IMR-90 (cell line): ENCODE results near the gene KLHL3. TPM values are rescaled to one million over a fixed set of nuclear protein-coding genes. Genes with fewer than 3 reads are reported as not detected.

Source experiments
- ATAC-seq: fragments of 200-7000 bp; cut with Tn5 transposase; 2 replicates; pipeline ENCODE4 v1.9.1; 2020; ENCODE audit warnings: low read depth, mild to moderate bottlenecking, moderate library complexity
- BruUV-seq: library from RNA; stranded (reverse); fragments of 400-500 nt; replicated peaks from 2 replicates; lab custom pipeline; 2021; lab: Mats Ljungman, UMichigan
- CTCF ChIA-PET: fragments of 300-600 bp; formaldehyde crosslinking; extraction: SDS; loops from one replicate; lab custom pipeline; 2021; ENCODE audit warnings: antibody characterized with exemption; lab: Yijun Ruan, JAX
- POLR2A ChIA-PET: fragments of 300-600 bp; sonication (Branson Sonifier 250); formaldehyde crosslinking; loops from one replicate; lab custom pipeline; 2022; ENCODE audit warnings: antibody characterized with exemption; ENCODE audit not compliant: unreplicated experiment; lab: Charles Lee
- DNase-seq: peaks from one replicate; pipeline ENCODE4 v3.0.0; 2013
- H2AFZ ChIP-seq: replicated peaks from 2 replicates; pipeline ENCODE3; 2013; ENCODE audit warnings: low read length, mild to moderate bottlenecking; ENCODE audit not compliant: poor library complexity
- H2AK5ac ChIP-seq: 2 replicates; pipeline ENCODE4 v1.6.1; 2013; ENCODE audit warnings: low read depth, low read length, inconsistent platforms
- H2AK9ac ChIP-seq: replicated peaks from 2 replicates; pipeline ENCODE3; 2013; ENCODE audit warnings: mild to moderate bottlenecking, low read depth, low read length, moderate library complexity; ENCODE audit not compliant: poor library complexity
- H2BK120ac ChIP-seq: 2 replicates; pipeline ENCODE4 v1.6.1; 2013; ENCODE audit warnings: low read depth, low read length, inconsistent platforms
- H2BK15ac ChIP-seq: 3 replicates; pipeline ENCODE4 v1.6.1; 2013; ENCODE audit warnings: low read depth, low read length, inconsistent platforms
- H2BK20ac ChIP-seq: 2 replicates; pipeline ENCODE4 v1.6.1; 2013; ENCODE audit warnings: low read depth, mild to moderate bottlenecking, inconsistent platforms, low read length, moderate library complexity
- H2BK5ac ChIP-seq: 2 replicates; pipeline ENCODE4 v1.6.1; 2013; ENCODE audit warnings: mild to moderate bottlenecking, low read depth, low read length, inconsistent platforms; ENCODE audit not compliant: poor library complexity, severe bottlenecking
- H3K14ac ChIP-seq: replicated peaks from 2 replicates; pipeline ENCODE4 v1.6.1; 2013; ENCODE audit warnings: low read depth, low read length, inconsistent platforms
- H3K18ac ChIP-seq: 2 replicates; pipeline ENCODE4 v1.6.1; 2013; ENCODE audit warnings: low read depth, low read length, control low read depth
- H3K23ac ChIP-seq: 2 replicates; pipeline ENCODE4 v1.6.1; 2013; ENCODE audit warnings: low read depth, low read length, inconsistent platforms
- H3K27ac ChIP-seq: 2 replicates; pipeline ENCODE4 v1.5.1; 2013; ENCODE audit warnings: mild to moderate bottlenecking, control low read depth, low read length; ENCODE audit not compliant: insufficient read depth
- H3K27me3 ChIP-seq: 2 replicates; pipeline ENCODE4 v1.6.1; 2013; ENCODE audit warnings: low read length; ENCODE audit not compliant: control insufficient read depth, insufficient read depth
- H3K36me3 ChIP-seq: 2 replicates; pipeline ENCODE4 v1.6.1; 2013; ENCODE audit warnings: low read length, mixed read lengths; ENCODE audit not compliant: control insufficient read depth, insufficient read depth
- H3K4ac ChIP-seq: 2 replicates; pipeline ENCODE4 v1.6.1; 2013; ENCODE audit warnings: low read depth, low read length, inconsistent platforms
- H3K4me1 ChIP-seq: 2 replicates; pipeline ENCODE4 v1.6.1; 2013; ENCODE audit warnings: low read length, mixed read lengths; ENCODE audit not compliant: control insufficient read depth, insufficient read depth
- H3K4me2 ChIP-seq: 2 replicates; pipeline ENCODE4 v1.6.1; 2013; ENCODE audit warnings: low read depth, mild to moderate bottlenecking, control low read depth, low read length, moderate library complexity
- H3K4me3 ChIP-seq: 2 replicates; pipeline ENCODE4 v1.5.1; 2013; ENCODE audit warnings: low read depth, mild to moderate bottlenecking, control low read depth, low read length, moderate library complexity; ENCODE audit not compliant: insufficient read depth
- H3K56ac ChIP-seq: 2 replicates; pipeline ENCODE4 v1.6.1; 2013; ENCODE audit warnings: low read length, inconsistent platforms; ENCODE audit not compliant: insufficient read depth; ENCODE audit errors: extremely low read depth
- H3K79me1 ChIP-seq, 2 experiments: 2 replicates each; pipeline ENCODE4 v1.6.1; 2013; ENCODE audit warnings: low read length in 2 of 2, inconsistent platforms in 1 of 2, low read depth in 1 of 2
- H3K9ac ChIP-seq: 2 replicates; pipeline ENCODE4 v1.6.1; 2013; ENCODE audit warnings: low read depth, low read length, control low read depth
- H3K9me1 ChIP-seq: 2 replicates; pipeline ENCODE4 v1.6.1; 2013; ENCODE audit warnings: low read length, inconsistent platforms; ENCODE audit not compliant: insufficient read depth
- H3K9me3 ChIP-seq: 2 replicates; pipeline ENCODE4 v1.6.1; 2013; ENCODE audit warnings: low read length; ENCODE audit not compliant: control insufficient read depth, insufficient read depth
- H4K20me1 ChIP-seq: 2 replicates; pipeline ENCODE4 v1.6.1; 2013; ENCODE audit warnings: low read length, inconsistent platforms; ENCODE audit not compliant: insufficient read depth
- H4K5ac ChIP-seq: 2 replicates; pipeline ENCODE4 v1.6.1; 2013; ENCODE audit warnings: mild to moderate bottlenecking, low read depth, low read length, control low read depth
- H4K8ac ChIP-seq, 2 experiments: 2 replicates each; pipeline ENCODE4 v1.6.1; 2013; ENCODE audit warnings: low read depth in 2 of 2, low read length in 2 of 2, control low read depth in 1 of 2, inconsistent platforms in 1 of 2
- H4K91ac ChIP-seq: 2 replicates; pipeline ENCODE4 v1.6.1; 2013; ENCODE audit warnings: low read depth, low read length, inconsistent platforms; ENCODE audit not compliant: insufficient read depth
- BHLHE40 ChIP-seq: fragments of 150-350 bp; IDR thresholded peaks from 2 replicates; pipeline ENCODE4 v1.6.1; 2016; ENCODE audit warnings: mild to moderate bottlenecking, low read depth, low read length
- CEBPB ChIP-seq: IDR thresholded peaks from 2 replicates; pipeline ENCODE4 v1.6.1; 2012; ENCODE audit warnings: low read depth, low read length, improper control_type of control experiment
- FOS ChIP-seq: fragments of 150-350 bp; IDR thresholded peaks from 2 replicates; pipeline ENCODE4 v1.6.1; 2016; ENCODE audit warnings: low read depth, low read length
- MAFK ChIP-seq: IDR thresholded peaks from 2 replicates; pipeline ENCODE4 v1.6.1; 2012; ENCODE audit warnings: low read depth, low read length, improper control_type of control experiment
- MAZ ChIP-seq: IDR thresholded peaks from 2 replicates; pipeline ENCODE4 v1.6.1; 2012; ENCODE audit warnings: low read depth, mild to moderate bottlenecking, low read length, improper control_type of control experiment, moderate library complexity, borderline replicate concordance
- MXI1 ChIP-seq: IDR thresholded peaks from 2 replicates; pipeline ENCODE4 v1.6.1; 2012; ENCODE audit warnings: low read depth, mild to moderate bottlenecking, low read length, moderate library complexity, borderline replicate concordance
- NFE2L2 ChIP-seq: fragments of 150-350 bp; IDR thresholded peaks from 2 replicates; pipeline ENCODE4 v1.6.1; 2016; ENCODE audit warnings: low read depth, mild to moderate bottlenecking, low read length
- POLR2A ChIP-seq: IDR thresholded peaks from 2 replicates; pipeline ENCODE4 v1.6.1; 2012; ENCODE audit warnings: mild to moderate bottlenecking, low read depth, low read length
- RFX5 ChIP-seq: IDR thresholded peaks from 2 replicates; pipeline ENCODE4 v1.8.0; 2012; ENCODE audit warnings: low read depth, mild to moderate bottlenecking, low read length, moderate library complexity
- SMC3 ChIP-seq: fragments of 150-350 bp; IDR thresholded peaks from 2 replicates; pipeline ENCODE4 v1.6.1; 2016; ENCODE audit warnings: low read depth, mild to moderate bottlenecking, antibody characterized with exemption, low read length, moderate library complexity
- WGBS, 2 experiments: methylation state at CpG; one replicate each; pipeline versions ENCODE4 v1.1.5 to v1.1.7; 2013; ENCODE audit warnings: missing lambda C conversion rate in 2 of 2; ENCODE audit not compliant: insufficient read length in 1 of 2; ENCODE audit errors: extremely low coverage in 2 of 2; 5-methylcytosine and 5-hydroxymethylcytosine counted together
- dilution Hi-C: fragments of 300-500 bp; cut with HindIII; formaldehyde crosslinking; loops from one replicate; pipeline ENCODE4 v1.14.3; 2018; ENCODE audit warnings: low sequenced_read_pairs; ENCODE audit not compliant: unreplicated experiment
- in situ Hi-C: fragments of 300-500 bp; cut with MboI; formaldehyde crosslinking; loops from 3 replicates; pipeline ENCODE4 v1.14.3; 2019; ENCODE audit warnings: low sequenced_read_pairs, inconsistent platforms, mixed read lengths
- intact Hi-C: fragments of 100-400 bp; cut with micrococcal nuclease; formaldehyde crosslinking; loops from 2 replicates; pipeline ENCODE4 v1.10.0; 2022
- polyA plus RNA-seq, 3 experiments: library from polyadenylated mRNA; depleted of rRNA; stranded (reverse); fragments of >200 nt; gene quantifications; 2 replicates each; pipeline ENCODE4 v1.2.3, GENCODE V29; 2012; ENCODE audit warnings: low replicate concordance in 1 of 3
- total RNA-seq: library from RNA; depleted of rRNA; stranded (reverse); fragments of >200 nt; gene quantifications from 2 replicates; pipeline ENCODE4 v1.2.3, GENCODE V29; 2012
- TF ChIP-seq, protein P1 (sequence below): fragments of 150-350 bp; IDR thresholded peaks from 2 replicates; pipeline ENCODE4 v1.6.1; 2016; ENCODE audit warnings: low read depth, mild to moderate bottlenecking, low read length, moderate library complexity, borderline replicate concordance
- TF ChIP-seq, protein P2 (sequence below): fragments of 150-350 bp; IDR thresholded peaks from 2 replicates; pipeline ENCODE4 v1.6.1; 2017; ENCODE audit warnings: mild to moderate bottlenecking, antibody characterized with exemption, low read length, low read depth
- TF ChIP-seq, protein P3 (sequence below): conservative IDR thresholded peaks from 2 replicates; pipeline ENCODE4 v1.5.1; 2012; ENCODE audit warnings: mild to moderate bottlenecking, low read depth, low read length, improper control_type of control experiment

Gene KLHL3
- total and polyA plus RNA-seq, 2 of the 4 experiments (the other 2 are of a cell fraction) = 2.3 to 4.1 TPM

DNA sequence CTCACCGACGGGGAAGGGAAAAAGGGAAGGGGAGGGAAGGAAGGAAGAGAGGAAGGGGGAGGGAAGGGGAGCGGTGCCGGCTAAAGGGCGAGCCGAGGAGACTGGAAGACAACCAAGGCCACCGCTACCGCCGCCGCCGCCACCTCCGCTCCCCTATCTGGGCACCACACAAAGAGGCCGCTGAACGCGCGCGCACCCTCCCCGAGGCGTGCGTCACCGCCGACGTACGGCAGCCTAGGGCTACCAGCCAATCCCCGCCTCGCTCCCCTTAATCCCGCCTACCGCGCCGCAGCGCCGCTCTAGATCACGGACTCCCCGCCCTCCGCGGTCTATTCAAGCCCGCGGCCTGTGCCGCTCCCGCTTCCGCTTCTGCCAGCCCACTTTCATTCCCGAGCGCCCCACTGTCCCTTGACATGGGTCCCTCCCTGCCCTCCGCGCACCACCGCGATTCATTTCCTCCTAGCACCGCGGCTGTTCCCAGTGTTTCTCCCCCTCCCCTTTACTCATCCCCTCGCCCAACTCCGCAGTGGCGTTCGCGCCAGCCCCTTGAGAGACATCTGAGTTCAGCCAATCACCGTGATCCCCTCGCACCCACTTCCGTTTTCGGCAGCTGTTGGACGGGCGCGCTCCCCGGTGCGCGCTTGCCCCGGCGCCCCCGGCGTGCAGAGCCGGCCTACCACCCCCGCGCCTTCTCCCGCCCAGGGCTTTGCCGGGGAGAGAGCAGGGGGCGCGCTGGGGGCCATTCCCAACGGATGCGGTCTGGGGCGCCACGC is 18.5 kb upstream of the KLHL3 start, which contains the start of gene HNRNPA0:
Gene HNRNPA0 (minus strand): TSS at position 176 of the 773 bp plus-strand sequence. CDS start 297 bp downstream, outside the sequence.
- dilution Hi-C loops (no loop called here), in situ Hi-C loops (loop anchor here (10.0 kb wide), 1 partner anchor 280 kb away; the partner anchor contains the start of gene FAM13B), intact Hi-C loops (loop anchor here (2.0 kb wide), 1 partner anchor 278 kb away; the partner anchor contains the start of gene FAM13B)
- POLR2A ChIA-PET = no interaction called here
- Histone ChIP-seq H3K4me3 (peak within 1 kb of the TSS; percentile 61), H3K27me3 (no peaks in the 10 kb centered on the region), H3K4me2 (peak within 1 kb of the TSS; percentile 53), H3K79me1 (peaks cover 10% of the 10 kb centered on the region in 2 experiments), H2AK5ac (peak within 1 kb of the TSS; percentile 68), H3K9me1 (no peaks in the 10 kb centered on the region), H3K9me3 (no peaks in the 10 kb centered on the region), H3K4ac (peak within 1 kb of the TSS; percentile 82), H3K4me1 (no peaks in the 10 kb centered on the region; the same call in 1 of the 2 replicates), H2BK5ac (peak within 1 kb of the TSS; percentile 82), H3K56ac (peak within 1 kb of the TSS; percentile 82), H2AFZ (peak within 1 kb of the TSS; percentile 95), H4K91ac (peak within 1 kb of the TSS; percentile 94), H2BK120ac (peak within 1 kb of the TSS; percentile 93), H3K9ac (peak within 1 kb of the TSS; percentile 98), H3K23ac (peak within 1 kb of the TSS; percentile 88), H3K36me3 (no peaks in the 10 kb centered on the region; the same call in 1 of the 2 replicates), H4K5ac (peak within 1 kb of the TSS; percentile 62), H2AK9ac (peak within 1 kb of the TSS; percentile 94), H4K8ac (peak within 1 kb of the TSS; percentile 91 to 94), H3K27ac (peak within 1 kb of the TSS; percentile 92), H4K20me1 (peaks cover 44% of the 10 kb centered on the region), H3K14ac (peak within 1 kb of the TSS; percentile 83), H3K18ac (peak within 1 kb of the TSS; percentile 51), H2BK15ac (peak within 1 kb of the TSS; percentile 64; the same call in 1 of the 3 replicates), H2BK20ac (0 out of 2 replicates have a peak within 1 kb of the TSS, but pooled peaks have one; percentile 58)
- ATAC-seq (peak; percentile 96), DNase-seq (peak; percentile 97)
- CTCF ChIA-PET = interaction anchor here (0.9 kb wide), 1 partner anchor 281 kb away, joined by 3 read pairs; no protein-coding TSS in a partner anchor
- BruUV-seq = no TSS peak
- WGBS, 2 experiments = 0% methylated on average over 26 of the region's 79 CpGs; no CpG with 5 or more reads in 1 of the 2 experiments
- TF ChIP-seq CEBPB (no peak), NFE2L2 (no peak), RFX5 (no peak; the same call in 1 of the 2 replicates), MAZ (peak; percentile 70), MAFK (no peak), SMC3 (no peak), FOS (peak; percentile 2; the same call in 1 of the 2 replicates), BHLHE40 (no peak; the same call in 1 of the 2 replicates), POLR2A (peak; percentile 98), MXI1 (peak; percentile 24; the same call in 1 of the 2 replicates)
- TF ChIP-seq, protein P1, sequence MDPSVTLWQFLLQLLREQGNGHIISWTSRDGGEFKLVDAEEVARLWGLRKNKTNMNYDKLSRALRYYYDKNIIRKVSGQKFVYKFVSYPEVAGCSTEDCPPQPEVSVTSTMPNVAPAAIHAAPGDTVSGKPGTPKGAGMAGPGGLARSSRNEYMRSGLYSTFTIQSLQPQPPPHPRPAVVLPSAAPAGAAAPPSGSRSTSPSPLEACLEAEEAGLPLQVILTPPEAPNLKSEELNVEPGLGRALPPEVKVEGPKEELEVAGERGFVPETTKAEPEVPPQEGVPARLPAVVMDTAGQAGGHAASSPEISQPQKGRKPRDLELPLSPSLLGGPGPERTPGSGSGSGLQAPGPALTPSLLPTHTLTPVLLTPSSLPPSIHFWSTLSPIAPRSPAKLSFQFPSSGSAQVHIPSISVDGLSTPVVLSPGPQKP = no peak
- TF ChIP-seq, protein P2, sequence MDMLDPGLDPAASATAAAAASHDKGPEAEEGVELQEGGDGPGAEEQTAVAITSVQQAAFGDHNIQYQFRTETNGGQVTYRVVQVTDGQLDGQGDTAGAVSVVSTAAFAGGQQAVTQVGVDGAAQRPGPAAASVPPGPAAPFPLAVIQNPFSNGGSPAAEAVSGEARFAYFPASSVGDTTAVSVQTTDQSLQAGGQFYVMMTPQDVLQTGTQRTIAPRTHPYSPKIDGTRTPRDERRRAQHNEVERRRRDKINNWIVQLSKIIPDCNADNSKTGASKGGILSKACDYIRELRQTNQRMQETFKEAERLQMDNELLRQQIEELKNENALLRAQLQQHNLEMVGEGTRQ = 0 out of 2 replicates have a peak, but pooled peaks have one; percentile 3
- TF ChIP-seq, protein P3, sequence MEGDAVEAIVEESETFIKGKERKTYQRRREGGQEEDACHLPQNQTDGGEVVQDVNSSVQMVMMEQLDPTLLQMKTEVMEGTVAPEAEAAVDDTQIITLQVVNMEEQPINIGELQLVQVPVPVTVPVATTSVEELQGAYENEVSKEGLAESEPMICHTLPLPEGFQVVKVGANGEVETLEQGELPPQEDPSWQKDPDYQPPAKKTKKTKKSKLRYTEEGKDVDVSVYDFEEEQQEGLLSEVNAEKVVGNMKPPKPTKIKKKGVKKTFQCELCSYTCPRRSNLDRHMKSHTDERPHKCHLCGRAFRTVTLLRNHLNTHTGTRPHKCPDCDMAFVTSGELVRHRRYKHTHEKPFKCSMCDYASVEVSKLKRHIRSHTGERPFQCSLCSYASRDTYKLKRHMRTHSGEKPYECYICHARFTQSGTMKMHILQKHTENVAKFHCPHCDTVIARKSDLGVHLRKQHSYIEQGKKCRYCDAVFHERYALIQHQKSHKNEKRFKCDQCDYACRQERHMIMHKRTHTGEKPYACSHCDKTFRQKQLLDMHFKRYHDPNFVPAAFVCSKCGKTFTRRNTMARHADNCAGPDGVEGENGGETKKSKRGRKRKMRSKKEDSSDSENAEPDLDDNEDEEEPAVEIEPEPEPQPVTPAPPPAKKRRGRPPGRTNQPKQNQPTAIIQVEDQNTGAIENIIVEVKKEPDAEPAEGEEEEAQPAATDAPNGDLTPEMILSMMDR = 0 out of 2 replicates have a peak, but pooled peaks have one; percentile 1
